GM19240 (cell line): ENCODE data around the gene PARVG.

Experiments
- DNase-seq: peaks from one replicate; pipeline ENCODE4 v3.0.0; 2011; ENCODE audit warnings: low spot score; ENCODE audit not compliant: insufficient read length

PARVG gene

GRCh38 chr22:44154436-44154942, 26.2 kb upstream of the PARVG start:
- no peak for DNase-seq

- DNase-seq, result no peak
These were observed 25.6 kb upstream of the PARVG start for GRCh38 chr22:44155115-44155514.

GRCh38 chr22:44157916-44158618, 22.7 kb upstream of the PARVG start:
- DNase-seq, result no peak

GRCh38 chr22:44158816-44159215, 21.9 kb upstream of the PARVG start:
- DNase-seq, result no peak

- DNase-seq, result no peak
These were observed 21.5 kb upstream of the PARVG start for GRCh38 chr22:44159221-44159620.

- DNase-seq, result no peak
These were observed 20.9 kb upstream of the PARVG start for GRCh38 chr22:44159811-44160210.

GRCh38 chr22:44160421-44160820, 20.3 kb upstream of the PARVG start:
- DNase-seq, result no peak

- DNase-seq, result no peak
These were observed 19.1 kb upstream of the PARVG start for GRCh38 chr22:44161673-44162072.

- DNase-seq, result no peak
These were observed 17.8 kb upstream of the PARVG start for GRCh38 chr22:44162960-44163359.

GRCh38 chr22:44163536-44163935, 17.2 kb upstream of the PARVG start:
- DNase-seq, result no peak

- no peak for DNase-seq
These were observed 16.7 kb upstream of the PARVG start for GRCh38 chr22:44164031-44164430.

- no peak for DNase-seq
These were observed 15.3 kb upstream of the PARVG start for GRCh38 chr22:44165286-44165874.

GRCh38 chr22:44166498-44167276, 14.0 kb upstream of the PARVG start:
- no peak for DNase-seq

- no peak for DNase-seq
These were observed 13.2 kb upstream of the PARVG start for GRCh38 chr22:44167501-44167900.

- no peak for DNase-seq
These were observed 12.5 kb upstream of the PARVG start for GRCh38 chr22:44168206-44168605.

- no peak for DNase-seq
These were observed 10.3 kb upstream of the PARVG start for GRCh38 chr22:44170470-44170869.

GRCh38 chr22:44171561-44171960, 9.2 kb upstream of the PARVG start:
- DNase-seq, result no peak

- peak; percentile 68 for DNase-seq
These were observed 8.2 kb upstream of the PARVG start for GRCh38 chr22:44172370-44173108.

GRCh38 chr22:44173154-44173553, 7.6 kb upstream of the PARVG start:
- no peak for DNase-seq

- DNase-seq, result no peak
These were observed 5.0 kb upstream of the PARVG start for GRCh38 chr22:44175676-44176075.

- DNase-seq, result no peak
These were observed 1.3 kb upstream of the PARVG start for GRCh38 chr22:44179196-44179988.
